Activated naive CD8-positive, alpha-beta T cell treated with anti-CD3 and anti-CD28 coated beads, Interleukin-2, amount 50 U/mL, for 16 hours (primary cell): ENCODE measurements around the gene SUCNR1.
"Not testable (repeated sequence)": the region's sequence is repeated elsewhere in the genome, so short reads cannot be mapped to it uniquely, and the experiment has no call there.

Experiments
- DNase-seq: peaks from one replicate; pipeline ENCODE4 v3.0.0-alpha.2; 2020; ENCODE audit warnings: low read depth, low spot score

The SUCNR1 gene

GRCh38 chr3:151900884-151901643 is 27.6 kb downstream of the SUCNR1 start:
- no peak for DNase-seq

GRCh38 chr3:151901644-151902285 is 28.3 kb downstream of the SUCNR1 start:
- DNase-seq, result no peak

- no peak for DNase-seq
These were observed 30.1 kb downstream of the SUCNR1 start for GRCh38 chr3:151903501-151903991.

GRCh38 chr3:151905647-151906046 is 32.2 kb downstream of the SUCNR1 start:
- no peak for DNase-seq

GRCh38 chr3:151906751-151907150 is 33.3 kb downstream of the SUCNR1 start:
- no peak for DNase-seq

GRCh38 chr3:151908399-151908798 is 35.0 kb downstream of the SUCNR1 start:
- no peak for DNase-seq

- DNase-seq, result no peak
These were observed 36.4 kb downstream of the SUCNR1 start for GRCh38 chr3:151909681-151910405.

- DNase-seq, result no peak
These were observed 38.0 kb downstream of the SUCNR1 start for GRCh38 chr3:151911462-151911861.

- no peak for DNase-seq
These were observed 38.6 kb downstream of the SUCNR1 start for GRCh38 chr3:151912028-151912427.

- no peak for DNase-seq
These were observed 43.3 kb downstream of the SUCNR1 start for GRCh38 chr3:151916781-151917180.

GRCh38 chr3:151918253-151919029 is 45.0 kb downstream of the SUCNR1 start:
- DNase-seq, result no peak

GRCh38 chr3:151919030-151919328 is 45.5 kb downstream of the SUCNR1 start:
- no peak for DNase-seq

- no peak for DNase-seq
These were observed 46.0 kb downstream of the SUCNR1 start for GRCh38 chr3:151919446-151919845.

- DNase-seq, result no peak
These were observed 50.5 kb downstream of the SUCNR1 start for GRCh38 chr3:151923901-151924300.

- no peak for DNase-seq
These were observed 51.3 kb downstream of the SUCNR1 start for GRCh38 chr3:151924753-151925152.

GRCh38 chr3:151925419-151925818 is 52.0 kb downstream of the SUCNR1 start:
- no peak for DNase-seq

- DNase-seq, result no peak
These were observed 52.4 kb downstream of the SUCNR1 start for GRCh38 chr3:151925876-151926275.

- DNase-seq, result no peak
These were observed 53.5 kb downstream of the SUCNR1 start for GRCh38 chr3:151926956-151927355.

GRCh38 chr3:151927915-151928525 is 54.6 kb downstream of the SUCNR1 start:
- DNase-seq, result not testable (repeated sequence)

GRCh38 chr3:151931171-151931570 is 57.7 kb downstream of the SUCNR1 start:
- DNase-seq, result no peak

GRCh38 chr3:151933234-151933853 is 59.9 kb downstream of the SUCNR1 start:
- no peak for DNase-seq
